Measurements from ENCODE around the gene CACNA1C. TPM values are rescaled to one million over a fixed set of nuclear protein-coding genes. Genes with fewer than 3 reads are reported as not detected.

The CACNA1C gene
- total and polyA plus RNA-seq, 2 donors = 0.71 TPM

GRCh38 chr12:2345902-2346301 lies 293.1 kb downstream of the CACNA1C start:
- no peaks in the 10 kb centered on the region for H3K36me3 ChIP-seq (ENCODE audit: control insufficient read depth in 2 of 2, insufficient read depth in 2 of 2, low read length in 1 of 2)
- 96% methylated on average over 11 of the region's 11 CpGs for WGBS
- H3K9me3 ChIP-seq (ENCODE audit: control insufficient read depth in 2 of 2, insufficient read depth in 1 of 2, low read length in 1 of 2) = peaks cover 0 to 2% of the 10 kb centered on the region in 2 donors
- DNase-seq (ENCODE audit: low read depth in 6 of 9, low spot score in 9 of 9) = no peak
- H3K27ac ChIP-seq (ENCODE audit: low read depth in 1 of 2, low read length in 1 of 2) = no peak overlapping the region
- no peak overlapping the region for H3K4me3 ChIP-seq (ENCODE audit: low read length in 2 of 2)
- no peaks in the 10 kb centered on the region for H3K27me3 ChIP-seq (ENCODE audit: control insufficient read depth in 2 of 2, insufficient read depth in 1 of 2, low read length in 1 of 2)
- peaks cover 0 to 3% of the 10 kb centered on the region in 2 donors for H3K4me1 ChIP-seq (ENCODE audit: control insufficient read depth in 2 of 2, insufficient read depth in 2 of 2, low read length in 2 of 2)

GRCh38 chr12:2346416-2346815 lies 293.6 kb downstream of the CACNA1C start:
- 96% methylated on average over 5 of the region's 5 CpGs for WGBS
- H3K9me3 ChIP-seq (ENCODE audit: control insufficient read depth in 2 of 2, insufficient read depth in 1 of 2, low read length in 1 of 2) = peaks cover 0 to 2% of the 10 kb centered on the region in 2 donors
- no peaks in the 10 kb centered on the region for H3K27me3 ChIP-seq (ENCODE audit: control insufficient read depth in 2 of 2, insufficient read depth in 1 of 2, low read length in 1 of 2)
- peaks cover 0 to 3% of the 10 kb centered on the region in 2 donors for H3K4me1 ChIP-seq (ENCODE audit: control insufficient read depth in 2 of 2, insufficient read depth in 2 of 2, low read length in 2 of 2)
- H3K36me3 ChIP-seq (ENCODE audit: control insufficient read depth in 2 of 2, insufficient read depth in 2 of 2, low read length in 1 of 2) = no peaks in the 10 kb centered on the region
- H3K27ac ChIP-seq (ENCODE audit: low read depth in 1 of 2, low read length in 1 of 2) = no peak overlapping the region
- H3K4me3 ChIP-seq (ENCODE audit: low read length in 2 of 2) = no peak overlapping the region
- no peak for DNase-seq (ENCODE audit: low read depth in 6 of 9, low spot score in 9 of 9)

DNA sequence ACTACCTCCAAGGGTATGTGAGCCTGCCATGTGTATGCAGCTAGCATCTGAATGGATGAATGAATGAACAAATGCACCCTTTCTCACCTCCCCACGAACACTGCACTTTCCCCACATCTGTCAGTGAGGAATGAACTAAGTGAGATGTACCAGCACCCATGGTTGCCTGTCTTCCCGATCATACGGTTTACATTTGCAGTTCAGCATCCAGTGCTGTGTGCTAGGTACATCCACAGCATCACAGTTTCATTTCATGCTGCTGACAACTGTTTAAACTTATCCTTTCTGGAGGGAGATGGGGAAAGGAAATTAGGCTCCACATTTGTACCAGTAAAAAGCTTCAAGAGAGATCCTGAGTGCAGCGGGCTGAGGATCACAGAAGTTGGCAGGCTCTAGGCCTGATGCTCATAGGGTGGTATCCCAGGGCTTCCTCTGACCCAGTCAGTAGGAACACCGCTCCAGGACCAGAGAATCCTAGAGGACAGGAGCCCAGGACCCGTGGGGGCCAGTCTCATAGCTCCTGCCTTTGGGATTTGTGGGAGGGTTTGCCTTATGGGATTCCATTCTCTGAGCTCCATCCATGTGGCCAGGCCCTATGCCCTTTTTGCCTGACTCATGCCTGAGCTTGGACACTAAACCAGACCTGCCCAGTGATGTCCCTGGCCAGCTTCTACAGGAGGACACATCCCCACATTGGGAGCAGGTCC lies 294.5 kb downstream of the CACNA1C start:
- Histone ChIP-seq H3K36me3 (ENCODE audit: control insufficient read depth in 2 of 2, insufficient read depth in 2 of 2, low read length in 1 of 2) (no peaks in the 10 kb centered on the region), H3K9me3 (ENCODE audit: control insufficient read depth in 2 of 2, insufficient read depth in 1 of 2, low read length in 1 of 2) (peaks cover 0 to 2% of the 10 kb centered on the region in 2 donors), H3K4me3 (ENCODE audit: low read length in 2 of 2) (no peak overlapping the region), H3K4me1 (ENCODE audit: control insufficient read depth in 2 of 2, insufficient read depth in 2 of 2, low read length in 2 of 2) (peaks cover 0 to 3% of the 10 kb centered on the region in 2 donors), H3K27ac (ENCODE audit: low read depth in 1 of 2, low read length in 1 of 2) (no peak overlapping the region), H3K27me3 (ENCODE audit: control insufficient read depth in 2 of 2, insufficient read depth in 1 of 2, low read length in 1 of 2) (no peaks in the 10 kb centered on the region)
- 97% methylated on average over 6 of the region's 6 CpGs for WGBS
- DNase-seq (ENCODE audit: low read depth in 6 of 9, low spot score in 9 of 9) = no peak

- Histone ChIP-seq H3K9me3 (ENCODE audit: control insufficient read depth in 2 of 2, insufficient read depth in 1 of 2, low read length in 1 of 2) (peaks cover 0 to 2% of the 10 kb centered on the region in 2 donors), H3K4me1 (ENCODE audit: control insufficient read depth in 2 of 2, insufficient read depth in 2 of 2, low read length in 2 of 2) (peaks cover 0 to 3% of the 10 kb centered on the region in 2 donors), H3K36me3 (ENCODE audit: control insufficient read depth in 2 of 2, insufficient read depth in 2 of 2, low read length in 1 of 2) (no peaks in the 10 kb centered on the region), H3K27me3 (ENCODE audit: control insufficient read depth in 2 of 2, insufficient read depth in 1 of 2, low read length in 1 of 2) (no peaks in the 10 kb centered on the region), H3K4me3 (ENCODE audit: low read length in 2 of 2) (no peak overlapping the region), H3K27ac (ENCODE audit: low read depth in 1 of 2, low read length in 1 of 2) (no peak overlapping the region)
- 97% methylated on average over 19 of the region's 19 CpGs for WGBS
- no peak for DNase-seq (ENCODE audit: low read depth in 6 of 9, low spot score in 9 of 9)
These were observed 295.2 kb downstream of the CACNA1C start for GRCh38 chr12:2347844-2348481.

DNA sequence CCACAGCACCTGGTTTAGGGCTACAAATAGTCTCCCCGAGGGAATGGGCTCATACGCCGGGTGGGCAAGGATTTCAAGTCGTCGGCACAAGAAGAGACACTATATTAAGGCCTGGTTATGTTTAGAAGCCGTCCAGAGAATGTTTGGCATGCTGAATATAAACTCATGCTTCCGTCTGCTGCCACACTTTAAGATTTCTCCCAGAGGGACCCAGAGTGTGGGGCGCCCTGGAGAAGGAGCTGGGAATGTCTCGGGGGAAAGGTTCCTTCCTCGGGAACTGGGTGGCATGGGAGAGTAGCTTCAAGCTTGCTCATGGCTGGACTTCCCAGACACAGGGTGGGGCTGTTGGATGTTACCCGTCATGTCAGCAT lies 295.7 kb downstream of the CACNA1C start:
- H3K9me3 ChIP-seq (ENCODE audit: control insufficient read depth in 2 of 2, insufficient read depth in 1 of 2, low read length in 1 of 2) = peaks cover 0 to 2% of the 10 kb centered on the region in 2 donors
- H3K4me1 ChIP-seq (ENCODE audit: control insufficient read depth in 2 of 2, insufficient read depth in 2 of 2, low read length in 2 of 2) = peaks cover 0 to 3% of the 10 kb centered on the region in 2 donors
- no peak overlapping the region for H3K4me3 ChIP-seq (ENCODE audit: low read length in 2 of 2)
- no peak for DNase-seq (ENCODE audit: low read depth in 6 of 9, low spot score in 9 of 9)
- H3K36me3 ChIP-seq (ENCODE audit: control insufficient read depth in 2 of 2, insufficient read depth in 2 of 2, low read length in 1 of 2) = no peaks in the 10 kb centered on the region
- no peaks in the 10 kb centered on the region for H3K27me3 ChIP-seq (ENCODE audit: control insufficient read depth in 2 of 2, insufficient read depth in 1 of 2, low read length in 1 of 2)
- 97% methylated on average over 11 of the region's 11 CpGs for WGBS
- no peak overlapping the region for H3K27ac ChIP-seq (ENCODE audit: low read depth in 1 of 2, low read length in 1 of 2)

- H3K27me3 ChIP-seq (ENCODE audit: control insufficient read depth in 2 of 2, insufficient read depth in 1 of 2, low read length in 1 of 2) = no peaks in the 10 kb centered on the region
These were observed 298.4 kb downstream of the CACNA1C start for GRCh38 chr12:2351161-2351560.

GRCh38 chr12:2352203-2352602 lies 299.4 kb downstream of the CACNA1C start:
- Histone ChIP-seq H3K4me3 (ENCODE audit: low read length in 2 of 2) (no peak overlapping the region), H3K4me1 (ENCODE audit: control insufficient read depth in 2 of 2, insufficient read depth in 2 of 2, low read length in 2 of 2) (peaks cover 3 to 24% of the 10 kb centered on the region in 2 donors), H3K36me3 (ENCODE audit: control insufficient read depth in 2 of 2, insufficient read depth in 2 of 2, low read length in 1 of 2) (no peaks in the 10 kb centered on the region), H3K9me3 (ENCODE audit: control insufficient read depth in 2 of 2, insufficient read depth in 1 of 2, low read length in 1 of 2) (no peaks in the 10 kb centered on the region), H3K27ac (ENCODE audit: low read depth in 1 of 2, low read length in 1 of 2) (no peak overlapping the region), H3K27me3 (ENCODE audit: control insufficient read depth in 2 of 2, insufficient read depth in 1 of 2, low read length in 1 of 2) (no peaks in the 10 kb centered on the region)
- WGBS = 80% methylated on average over 6 of the region's 6 CpGs
- no peak for DNase-seq (ENCODE audit: low read depth in 6 of 9, low spot score in 9 of 9)

More at GRCh38 chr12:2351161-2351560, 298.4 kb downstream of the CACNA1C start:
- Histone ChIP-seq H3K4me3 (ENCODE audit: low read length in 2 of 2) (no peak overlapping the region), H3K27ac (ENCODE audit: low read depth in 1 of 2, low read length in 1 of 2) (no peak overlapping the region), H3K36me3 (ENCODE audit: control insufficient read depth in 2 of 2, insufficient read depth in 2 of 2, low read length in 1 of 2) (no peaks in the 10 kb centered on the region), H3K9me3 (ENCODE audit: control insufficient read depth in 2 of 2, insufficient read depth in 1 of 2, low read length in 1 of 2) (no peaks in the 10 kb centered on the region), H3K4me1 (ENCODE audit: control insufficient read depth in 2 of 2, insufficient read depth in 2 of 2, low read length in 2 of 2) (peaks cover 3 to 22% of the 10 kb centered on the region in 2 donors)
- no peak for DNase-seq (ENCODE audit: low read depth in 6 of 9, low spot score in 9 of 9)
- WGBS = 97% methylated on average over 8 of the region's 8 CpGs

GRCh38 chr12:2353281-2353680 lies 300.5 kb downstream of the CACNA1C start:
- Histone ChIP-seq H3K4me3 (ENCODE audit: low read length in 2 of 2) (no peak overlapping the region), H3K36me3 (ENCODE audit: control insufficient read depth in 2 of 2, insufficient read depth in 2 of 2, low read length in 1 of 2) (no peaks in the 10 kb centered on the region), H3K4me1 (ENCODE audit: control insufficient read depth in 2 of 2, insufficient read depth in 2 of 2, low read length in 2 of 2) (peaks cover 7 to 28% of the 10 kb centered on the region in 2 donors), H3K27ac (ENCODE audit: low read depth in 1 of 2, low read length in 1 of 2) (no peak overlapping the region), H3K27me3 (ENCODE audit: control insufficient read depth in 2 of 2, insufficient read depth in 1 of 2, low read length in 1 of 2) (no peaks in the 10 kb centered on the region), H3K9me3 (ENCODE audit: control insufficient read depth in 2 of 2, insufficient read depth in 1 of 2, low read length in 1 of 2) (no peaks in the 10 kb centered on the region)
- DNase-seq (ENCODE audit: low read depth in 6 of 9, low spot score in 9 of 9) = no peak
- WGBS = 98% methylated on average over 9 of the region's 9 CpGs

GRCh38 chr12:2353691-2354090 lies 300.9 kb downstream of the CACNA1C start:
- DNase-seq (ENCODE audit: low read depth in 6 of 9, low spot score in 9 of 9) = no peak
- Histone ChIP-seq H3K27me3 (ENCODE audit: control insufficient read depth in 2 of 2, insufficient read depth in 1 of 2, low read length in 1 of 2) (no peaks in the 10 kb centered on the region), H3K4me3 (ENCODE audit: low read length in 2 of 2) (no peak overlapping the region), H3K9me3 (ENCODE audit: control insufficient read depth in 2 of 2, insufficient read depth in 1 of 2, low read length in 1 of 2) (no peaks in the 10 kb centered on the region), H3K27ac (ENCODE audit: low read depth in 1 of 2, low read length in 1 of 2) (no peak overlapping the region), H3K36me3 (ENCODE audit: control insufficient read depth in 2 of 2, insufficient read depth in 2 of 2, low read length in 1 of 2) (no peaks in the 10 kb centered on the region), H3K4me1 (ENCODE audit: control insufficient read depth in 2 of 2, insufficient read depth in 2 of 2, low read length in 2 of 2) (peaks cover 11 to 32% of the 10 kb centered on the region in 2 donors)
- WGBS = 86% methylated on average over 6 of the region's 6 CpGs

All from thymus (tissue), 11 donors.